ENCODE data around the gene GOLGA3. TPM values are rescaled to one million over a fixed set of nuclear protein-coding genes. Genes with fewer than 3 reads are reported as not detected.
"Not testable (repeated sequence)": the region's sequence is repeated elsewhere in the genome, so short reads cannot be mapped to it uniquely, and the experiment has no call there.

The GOLGA3 gene
- total RNA-seq, 1 donor from 2014 or later = 86.7 TPM

- Mint-ChIP-seq H3K4me3 (ENCODE audit: unreplicated experiment) (no peak overlapping the region), H3K9me3 (ENCODE audit: unreplicated experiment) (no peaks in the 10 kb centered on the region), H3K27me3 (ENCODE audit: low read depth, unreplicated experiment) (no peaks in the 10 kb centered on the region), H3K36me3 (ENCODE audit: low read depth, unreplicated experiment) (peaks cover 27% of the 10 kb centered on the region), H3K4me1 (ENCODE audit: low read depth, unreplicated experiment) (no peaks in the 10 kb centered on the region), H3K27ac (ENCODE audit: unreplicated experiment) (no peak overlapping the region)
- H3K4me2 ChIP-seq (ENCODE audit: low read length) = no peak overlapping the region
- H3K9me3 ChIP-seq (ENCODE audit: insufficient read depth, low read depth, low read length) = no peaks in the 10 kb centered on the region
- no peak for DNase-seq (ENCODE audit: low read depth)
- H3K4me3 ChIP-seq (ENCODE audit: insufficient read depth, low read depth, low read length) = no peak overlapping the region
- TF ChIP-seq, protein P1, sequence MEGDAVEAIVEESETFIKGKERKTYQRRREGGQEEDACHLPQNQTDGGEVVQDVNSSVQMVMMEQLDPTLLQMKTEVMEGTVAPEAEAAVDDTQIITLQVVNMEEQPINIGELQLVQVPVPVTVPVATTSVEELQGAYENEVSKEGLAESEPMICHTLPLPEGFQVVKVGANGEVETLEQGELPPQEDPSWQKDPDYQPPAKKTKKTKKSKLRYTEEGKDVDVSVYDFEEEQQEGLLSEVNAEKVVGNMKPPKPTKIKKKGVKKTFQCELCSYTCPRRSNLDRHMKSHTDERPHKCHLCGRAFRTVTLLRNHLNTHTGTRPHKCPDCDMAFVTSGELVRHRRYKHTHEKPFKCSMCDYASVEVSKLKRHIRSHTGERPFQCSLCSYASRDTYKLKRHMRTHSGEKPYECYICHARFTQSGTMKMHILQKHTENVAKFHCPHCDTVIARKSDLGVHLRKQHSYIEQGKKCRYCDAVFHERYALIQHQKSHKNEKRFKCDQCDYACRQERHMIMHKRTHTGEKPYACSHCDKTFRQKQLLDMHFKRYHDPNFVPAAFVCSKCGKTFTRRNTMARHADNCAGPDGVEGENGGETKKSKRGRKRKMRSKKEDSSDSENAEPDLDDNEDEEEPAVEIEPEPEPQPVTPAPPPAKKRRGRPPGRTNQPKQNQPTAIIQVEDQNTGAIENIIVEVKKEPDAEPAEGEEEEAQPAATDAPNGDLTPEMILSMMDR (IDR thresholded peaks at IDR 0.05; ENCODE audit: insufficient read depth, low read depth, low read length) = no peak
- TF ChIP-seq EZH2 (IDR thresholded peaks at IDR 0.05; ENCODE audit: insufficient read depth, low read length) = no peak
- H3K4me1 ChIP-seq (ENCODE audit: insufficient read depth, low read length) = no peaks in the 10 kb centered on the region
- no peak overlapping the region for H2AFZ ChIP-seq (ENCODE audit: low read depth, low read length)
- no peak overlapping the region for H3K27ac ChIP-seq (ENCODE audit: low read depth, low read length)
- no peak for FAIRE-seq
- H4K20me1 ChIP-seq (ENCODE audit: insufficient read depth, low read length) = peaks cover 20% of the 10 kb centered on the region
- peaks cover 19% of the 10 kb centered on the region for H3K36me3 ChIP-seq (ENCODE audit: insufficient read depth, low read length)
- no peak overlapping the region for H3K9ac ChIP-seq (ENCODE audit: low read length)
- peaks cover 4% of the 10 kb centered on the region for H3K79me2 ChIP-seq (ENCODE audit: insufficient read depth, low read length)
- no peaks in the 10 kb centered on the region for H3K27me3 ChIP-seq (ENCODE audit: insufficient read depth, low read length)
Observed at GRCh38 chr12:132848521-132848920, 19.9 kb upstream of the GOLGA3 start.

DNA sequence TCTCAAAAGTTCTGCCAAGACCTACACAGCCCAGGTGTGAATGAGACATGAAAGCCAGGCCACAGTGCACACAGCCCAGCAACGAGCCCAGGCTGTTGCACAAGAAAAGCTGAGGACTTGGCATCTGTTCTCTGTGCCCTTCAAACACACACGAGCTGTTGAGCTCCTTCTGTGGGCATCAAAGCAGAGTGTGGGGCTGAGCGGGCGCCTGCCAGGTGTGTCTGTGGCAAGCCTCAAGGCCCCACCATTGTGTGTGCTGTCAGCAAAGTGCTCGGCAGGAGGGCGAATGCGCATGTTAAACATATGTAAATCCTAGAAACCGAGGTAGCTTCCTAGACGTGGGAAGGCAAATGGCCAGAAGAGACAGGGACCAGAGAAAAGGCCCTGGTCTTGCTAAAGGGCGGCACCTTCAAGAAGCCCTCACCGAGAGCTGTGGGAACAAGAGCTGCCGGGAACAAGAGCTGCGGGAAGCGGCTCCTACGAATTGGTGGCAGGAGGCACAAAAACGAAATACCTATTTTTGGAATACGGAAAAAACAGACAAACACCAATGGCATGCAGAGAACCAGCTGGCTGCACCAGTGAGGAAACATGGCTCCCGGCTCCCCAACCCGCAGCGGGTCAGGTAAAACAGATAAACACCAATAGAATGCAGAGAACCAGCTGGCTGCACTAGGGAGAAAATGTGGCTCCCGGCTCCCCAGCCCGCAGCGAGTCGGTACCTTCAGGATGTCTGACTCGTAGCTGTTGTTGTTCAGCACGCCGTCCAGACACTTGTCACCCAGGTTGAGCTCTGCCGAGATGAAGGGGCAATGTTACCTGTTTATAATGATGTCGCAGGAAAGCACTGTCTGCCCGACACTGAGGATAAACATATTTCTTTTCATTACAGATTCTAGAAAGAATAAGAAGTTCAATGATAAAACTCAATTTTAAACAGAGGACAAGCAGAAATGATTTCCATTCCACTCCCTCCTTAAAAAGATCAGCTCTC is 19.0 kb upstream of the GOLGA3 start:
- FAIRE-seq (no peak), DNase-seq (ENCODE audit: low read depth) (no peak)
- H3K36me3 ChIP-seq (ENCODE audit: insufficient read depth, low read length) = peaks cover 19% of the 10 kb centered on the region
- Mint-ChIP-seq H3K27me3 (ENCODE audit: low read depth, unreplicated experiment) (no peaks in the 10 kb centered on the region), H3K4me3 (ENCODE audit: unreplicated experiment) (no peak overlapping the region), H3K36me3 (ENCODE audit: low read depth, unreplicated experiment) (peaks cover 23% of the 10 kb centered on the region), H3K9me3 (ENCODE audit: unreplicated experiment) (no peaks in the 10 kb centered on the region), H3K4me1 (ENCODE audit: low read depth, unreplicated experiment) (no peaks in the 10 kb centered on the region), H3K27ac (ENCODE audit: unreplicated experiment) (no peak overlapping the region)
- no peak overlapping the region for H3K4me3 ChIP-seq (ENCODE audit: insufficient read depth, low read depth, low read length)
- H3K27ac ChIP-seq (ENCODE audit: low read depth, low read length) = no peak overlapping the region
- H3K79me2 ChIP-seq (ENCODE audit: insufficient read depth, low read length) = peaks cover 4% of the 10 kb centered on the region
- H3K9me3 ChIP-seq (ENCODE audit: insufficient read depth, low read depth, low read length) = no peaks in the 10 kb centered on the region
- H3K27me3 ChIP-seq (ENCODE audit: insufficient read depth, low read length) = no peaks in the 10 kb centered on the region
- no peak overlapping the region for H2AFZ ChIP-seq (ENCODE audit: low read depth, low read length)
- H3K4me1 ChIP-seq (ENCODE audit: insufficient read depth, low read length) = no peaks in the 10 kb centered on the region
- no peak overlapping the region for H3K9ac ChIP-seq (ENCODE audit: low read length)
- H3K4me2 ChIP-seq (ENCODE audit: low read length) = no peak overlapping the region
- peaks cover 18% of the 10 kb centered on the region for H4K20me1 ChIP-seq (ENCODE audit: insufficient read depth, low read length)
- TF ChIP-seq EZH2 (IDR thresholded peaks at IDR 0.05; ENCODE audit: insufficient read depth, low read length) = no peak
- TF ChIP-seq, protein P1 (IDR thresholded peaks at IDR 0.05; ENCODE audit: insufficient read depth, low read depth, low read length) = no peak

DNA sequence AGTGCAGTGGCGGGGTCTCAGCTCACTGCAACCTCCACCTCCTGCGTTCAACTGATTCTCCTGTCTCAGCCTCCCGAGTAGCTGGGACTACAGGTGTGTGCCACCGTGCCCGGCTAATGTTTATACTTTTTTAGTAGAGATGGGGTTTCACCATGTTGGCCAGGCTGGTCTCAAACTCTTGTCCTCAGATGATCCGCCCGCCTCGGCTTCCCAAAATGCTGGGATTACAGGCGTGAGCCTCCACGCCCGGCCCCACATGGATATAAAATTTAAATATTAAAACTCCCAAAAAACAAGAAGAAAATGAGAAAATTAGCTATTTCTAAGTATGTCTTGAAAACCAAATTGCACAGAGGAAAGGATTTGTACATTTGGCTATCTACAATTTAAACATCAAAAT is 16.0 kb upstream of the GOLGA3 start:
- H3K27ac Mint-ChIP-seq (ENCODE audit: unreplicated experiment); H3K27me3 ChIP-seq (ENCODE audit: insufficient read depth, low read length); H3K79me2 ChIP-seq (ENCODE audit: insufficient read depth, low read length); H3K4me1 Mint-ChIP-seq (ENCODE audit: low read depth, unreplicated experiment); H3K9me3 ChIP-seq (ENCODE audit: insufficient read depth, low read depth, low read length); H3K4me3 Mint-ChIP-seq (ENCODE audit: unreplicated experiment); H3K4me3 ChIP-seq (ENCODE audit: insufficient read depth, low read depth, low read length); H3K4me2 ChIP-seq (ENCODE audit: low read length); DNase-seq (ENCODE audit: low read depth); H3K27me3 Mint-ChIP-seq (ENCODE audit: low read depth, unreplicated experiment); H3K9ac ChIP-seq (ENCODE audit: low read length); H3K27ac ChIP-seq (ENCODE audit: low read depth, low read length); FAIRE-seq; H3K9me3 Mint-ChIP-seq (ENCODE audit: unreplicated experiment); H3K4me1 ChIP-seq (ENCODE audit: insufficient read depth, low read length); H2AFZ ChIP-seq (ENCODE audit: low read depth, low read length): not testable (repeated sequence)
- peaks cover 20% of the 10 kb centered on the region for H3K36me3 Mint-ChIP-seq (ENCODE audit: low read depth, unreplicated experiment)
- peaks cover 26% of the 10 kb centered on the region for H3K36me3 ChIP-seq (ENCODE audit: insufficient read depth, low read length)
- peaks cover 12% of the 10 kb centered on the region for H4K20me1 ChIP-seq (ENCODE audit: insufficient read depth, low read length)
